SK-N-SH (cell line): ENCODE measurements around the gene ZCCHC7. TPM values are rescaled to one million over a fixed set of nuclear protein-coding genes. Genes with fewer than 3 reads are reported as not detected.
"Not testable (repeated sequence)": the region's sequence is repeated elsewhere in the genome, so short reads cannot be mapped to it uniquely, and the experiment has no call there.

Source experiments
- CTCF ChIA-PET: fragments of 300-600, 350-600 bp; formaldehyde crosslinking; extraction: SDS; loops from one replicate; lab custom pipeline; 2021; lab: Yijun Ruan, JAX
- POLR2A ChIA-PET: fragments of 350-600 bp; sonication (Branson Sonifier 250); formaldehyde crosslinking; extraction: SDS; loops from one replicate; lab custom pipeline; 2020; ENCODE audit warnings: antibody characterized with exemption, inconsistent platforms; lab: Yijun Ruan, JAX
- DNase-seq: peaks from one replicate; pipeline ENCODE4 v3.0.0; 2012
- H2AFZ ChIP-seq: fragments of 200-600 bp; sonication (generic); 2 replicates; pipeline ENCODE4 v1.8.1; 2016; ENCODE audit warnings: antibody characterized with exemption, mild to moderate bottlenecking, low read depth
- H3F3A ChIP-seq: fragments of 200-600 bp; sonication (generic); replicated peaks from 2 replicates; pipeline ENCODE3; 2016; ENCODE audit warnings: antibody characterized with exemption, mild to moderate bottlenecking; ENCODE audit not compliant: insufficient read depth
- H3K27ac ChIP-seq, 2 experiments: fragments of 200-500 bp in 1 of 2; fragments of 200-600 bp in 1 of 2; sonication (Bioruptor generic) in 1 of 2; sonication (generic), shearing (Covaris generic) in 1 of 2; 2 replicates each; pipeline versions ENCODE4 v1.5.1 to v1.6.1; 2014 to 2016; ENCODE audit warnings: low read depth in 2 of 2, inconsistent platforms in 1 of 2, low read length in 1 of 2, mild to moderate bottlenecking in 1 of 2, mixed read lengths in 1 of 2
- H3K27me3 ChIP-seq: fragments of 200-600 bp; sonication (generic), shearing (Covaris generic); 2 replicates; pipeline ENCODE4 v1.6.1; 2016; ENCODE audit warnings: mixed run types; ENCODE audit not compliant: insufficient read depth
- H3K36me3 ChIP-seq, 2 experiments: fragments of 200-500 bp in 1 of 2; fragments of 200-600 bp in 1 of 2; sonication (Bioruptor generic) in 1 of 2; sonication (generic) in 1 of 2; replicated peaks in 1 of 2; 2 replicates each; pipeline versions ENCODE3 to v1.5.1; 2014 to 2016; ENCODE audit warnings: low read length in 1 of 2, mild to moderate bottlenecking in 1 of 2; ENCODE audit not compliant: insufficient read depth in 2 of 2, control insufficient read depth in 1 of 2
- H3K4me1 ChIP-seq, 2 experiments: fragments of 200-500 bp in 1 of 2; fragments of 200-600 bp in 1 of 2; sonication (Bioruptor generic) in 1 of 2; sonication (generic), shearing (Covaris generic) in 1 of 2; 2 replicates each; pipeline versions ENCODE4 v1.5.1 to v1.6.1; 2014 to 2016; ENCODE audit warnings: low read depth in 1 of 2, low read length in 1 of 2, mixed run types in 1 of 2; ENCODE audit not compliant: insufficient read depth in 2 of 2, control insufficient read depth in 1 of 2
- H3K4me2 ChIP-seq: fragments of 200-600 bp; sonication (generic), shearing (Covaris generic); 2 replicates; pipeline ENCODE4 v1.6.1; 2017; ENCODE audit warnings: mixed run types
- H3K4me3 ChIP-seq, 2 experiments: fragments of 200-500 bp in 1 of 2; fragments of 200-600 bp in 1 of 2; sonication (Bioruptor generic) in 1 of 2; sonication (generic), shearing (Covaris generic) in 1 of 2; 2 replicates each; pipeline versions ENCODE4 v1.5.1 to v1.8.1; 2014 to 2016; ENCODE audit warnings: low read depth in 2 of 2, inconsistent platforms in 1 of 2, low read length in 1 of 2, mild to moderate bottlenecking in 1 of 2, mixed read lengths in 1 of 2, moderate library complexity in 1 of 2
- H3K79me2 ChIP-seq: fragments of 200-600 bp; sonication (generic); 2 replicates; pipeline ENCODE4 v1.8.1; 2017; ENCODE audit warnings: mild to moderate bottlenecking; ENCODE audit not compliant: insufficient read depth
- H3K9ac ChIP-seq: fragments of 200-600 bp; sonication (generic); 2 replicates; pipeline ENCODE4 v1.6.1; 2017; ENCODE audit warnings: mixed run types
- H3K9me2 ChIP-seq: fragments of 200-600 bp; sonication (generic); 2 replicates; pipeline ENCODE4 v1.6.1; 2017; ENCODE audit warnings: mixed run types
- H3K9me3 ChIP-seq: fragments of 200-600 bp; sonication (generic); 2 replicates; pipeline ENCODE4 v1.6.1; 2017; ENCODE audit warnings: mixed run types, mild to moderate bottlenecking, moderate library complexity
- H4K20me1 ChIP-seq: fragments of 200-600 bp; sonication (generic); 2 replicates; pipeline ENCODE4 v1.6.1; 2017; ENCODE audit warnings: mild to moderate bottlenecking, mixed run types; ENCODE audit not compliant: insufficient read depth
- FOXJ3 ChIP-seq: sonication (generic); formaldehyde crosslinking; IDR thresholded peaks from 2 replicates; pipeline ENCODE4 v1.5.1; 2020; ENCODE audit warnings: mild to moderate bottlenecking, missing genetic modification reagents
- GABPA ChIP-seq: IDR thresholded peaks from 2 replicates; pipeline ENCODE4 v1.4.0; 2012; ENCODE audit warnings: low read depth, mild to moderate bottlenecking
- MAX ChIP-seq: IDR thresholded peaks from 2 replicates; pipeline ENCODE4 v1.4.0; 2012; ENCODE audit warnings: low read depth
- RAD21 ChIP-seq: IDR thresholded peaks from 2 replicates; pipeline ENCODE4 v1.6.1; 2012; ENCODE audit warnings: mild to moderate bottlenecking, low read length
- REST ChIP-seq: IDR thresholded peaks from 2 replicates; pipeline ENCODE4 v1.6.1; 2012; ENCODE audit warnings: mild to moderate bottlenecking, low read depth, low read length, moderate library complexity
- TAF1 ChIP-seq: IDR thresholded peaks from 2 replicates; pipeline ENCODE4 v1.6.1; 2012; ENCODE audit warnings: low read depth, mild to moderate bottlenecking, low read length, moderate library complexity, borderline replicate concordance
- TCF12 ChIP-seq: IDR thresholded peaks from 2 replicates; pipeline ENCODE4 v1.4.0; 2012
- WGBS: methylation state at CpG from one replicate; pipeline ENCODE4 v1.1.6; 2017; ENCODE audit warnings: low lambda C conversion rate; 5-methylcytosine and 5-hydroxymethylcytosine counted together
- polyA plus RNA-seq, 3 experiments: library from polyadenylated mRNA; depleted of rRNA; stranded (reverse); fragments of >200 nt; gene quantifications; 2 replicates each; pipeline ENCODE4 v1.2.3, GENCODE V29; 2012
- TF ChIP-seq, protein P1 (sequence below): IDR thresholded peaks from 2 replicates; pipeline ENCODE4 v1.4.0; 2012; ENCODE audit warnings: low read depth, borderline replicate concordance

Gene ZCCHC7
- polyA plus RNA-seq, 1 of the 3 experiments (the other 2 are of a cell fraction) = 12.6 TPM

GRCh38 chr9:37395663-37396062 lies 275.3 kb downstream of the ZCCHC7 start:
- H4K20me1 ChIP-seq = no peaks in the 10 kb centered on the region
- ChIA-PET CTCF (interaction anchor here (3.2 kb wide), 1 partner anchor 19 kb away, joined by 9 read pairs; no protein-coding TSS in a partner anchor), POLR2A (no interaction called here)
- no peak overlapping the region for H3K27ac ChIP-seq
- no peaks in the 10 kb centered on the region for H3K9me2 ChIP-seq
- H2AFZ ChIP-seq = no peak overlapping the region
- WGBS = 81% methylated on average over 7 of the region's 8 CpGs
- H3K79me2 ChIP-seq = no peaks in the 10 kb centered on the region
- no peak overlapping the region for H3K9ac ChIP-seq
- no peak overlapping the region for H3K4me2 ChIP-seq
- DNase-seq = no peak
- no peaks in the 10 kb centered on the region for H3K9me3 ChIP-seq
- no peak overlapping the region for H3K4me3 ChIP-seq
- TF ChIP-seq TCF12 = no peak
- no peak for TF ChIP-seq REST
- TF ChIP-seq, protein P1, sequence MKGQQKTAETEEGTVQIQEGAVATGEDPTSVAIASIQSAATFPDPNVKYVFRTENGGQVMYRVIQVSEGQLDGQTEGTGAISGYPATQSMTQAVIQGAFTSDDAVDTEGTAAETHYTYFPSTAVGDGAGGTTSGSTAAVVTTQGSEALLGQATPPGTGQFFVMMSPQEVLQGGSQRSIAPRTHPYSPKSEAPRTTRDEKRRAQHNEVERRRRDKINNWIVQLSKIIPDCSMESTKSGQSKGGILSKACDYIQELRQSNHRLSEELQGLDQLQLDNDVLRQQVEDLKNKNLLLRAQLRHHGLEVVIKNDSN = no peak
- no peak for TF ChIP-seq FOXJ3 (CRISPR knock-in tag)
- no peak for TF ChIP-seq RAD21
- no peak for TF ChIP-seq MAX
- no peak for TF ChIP-seq GABPA
- TF ChIP-seq TAF1 = no peak
- no peaks in the 10 kb centered on the region for H3F3A ChIP-seq
- H3K4me1 ChIP-seq = no peaks in the 10 kb centered on the region
- H3K27me3 ChIP-seq = no peaks in the 10 kb centered on the region
- no peaks in the 10 kb centered on the region for H3K36me3 ChIP-seq

DNA sequence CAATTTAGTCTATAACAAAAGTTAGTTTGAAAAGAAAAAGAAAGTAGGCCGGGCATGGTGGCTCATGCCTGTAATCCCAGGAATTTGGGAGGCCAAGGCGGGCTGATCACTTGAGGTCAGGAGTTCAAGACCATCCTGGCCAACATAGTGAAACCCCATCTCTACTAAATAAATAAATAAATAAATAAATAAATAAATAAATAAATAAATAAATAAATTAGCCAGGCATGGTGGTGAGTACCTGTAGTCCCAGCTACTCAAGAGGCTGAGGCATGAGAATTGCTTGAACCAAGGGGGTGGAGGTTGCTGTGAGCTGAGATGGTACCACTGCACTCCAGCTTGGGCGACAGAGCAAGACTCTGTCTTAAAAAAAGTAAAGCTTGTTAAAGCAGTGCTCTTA lies 277.6 kb downstream of the ZCCHC7 start:
- H3K36me3 ChIP-seq, H3F3A ChIP-seq, H3K79me2 ChIP-seq, H3K4me2 ChIP-seq, H3K27ac ChIP-seq, H3K9me2 ChIP-seq, POLR2A ChIA-PET, H3K27me3 ChIP-seq, H4K20me1 ChIP-seq, H3K4me3 ChIP-seq, H3K9me3 ChIP-seq, DNase-seq, H2AFZ ChIP-seq, H3K4me1 ChIP-seq, H3K9ac ChIP-seq: not testable (repeated sequence)
- CTCF ChIA-PET = interaction anchor here (1.0 to 1.3 kb wide), 2 partner anchors 13 to 18 kb away, joined by 3 to 6 read pairs; no protein-coding TSS in a partner anchor
- 72% methylated on average over 3 of the region's 3 CpGs for WGBS
